ENCODE measurements around the gene REG3A.

DNA sequence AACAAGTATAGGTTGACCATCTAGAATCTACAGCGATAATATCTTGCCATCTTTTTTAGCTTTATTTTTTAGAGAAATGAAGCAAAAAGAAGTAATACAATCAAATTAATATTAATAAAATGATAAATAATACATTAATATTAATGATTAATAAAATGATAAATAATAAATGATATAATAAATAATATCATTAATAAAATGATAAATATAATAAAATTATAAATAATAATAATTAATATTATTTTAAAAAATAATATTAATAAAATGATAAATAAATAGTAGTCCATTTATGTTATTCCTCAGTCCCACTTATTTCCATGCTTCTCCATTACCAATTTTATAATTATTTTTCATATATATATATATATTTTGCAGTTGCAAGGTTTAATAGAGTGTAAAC, 3.2 kb upstream of the REG3A start:
- TF ChIP-seq NFXL1 (IDR thresholded peaks at IDR 0.05; ENCODE audit: borderline replicate concordance) (no peak), FOXM1 (IDR thresholded peaks at IDR 0.05; ENCODE audit: low read depth, low read length) (no peak), ZNF207 (IDR thresholded peaks at IDR 0.05; ENCODE audit: borderline replicate concordance) (no peak), TAF1 (IDR thresholded peaks at IDR 0.05; ENCODE audit: borderline replicate concordance, low read depth, low read length) (no peak), POLR2A (IDR thresholded peaks at IDR 0.05; ENCODE audit: low read depth, low read length) (no peak), NR2C1 (IDR thresholded peaks at IDR 0.05) (no peak), TCF12 (IDR thresholded peaks at IDR 0.05; ENCODE audit: low read depth, low read length) (no peak), NFYA (IDR thresholded peaks at IDR 0.05; ENCODE audit: borderline replicate concordance, low read depth, low read length) (no peak)
- TF ChIP-seq, protein P1, sequence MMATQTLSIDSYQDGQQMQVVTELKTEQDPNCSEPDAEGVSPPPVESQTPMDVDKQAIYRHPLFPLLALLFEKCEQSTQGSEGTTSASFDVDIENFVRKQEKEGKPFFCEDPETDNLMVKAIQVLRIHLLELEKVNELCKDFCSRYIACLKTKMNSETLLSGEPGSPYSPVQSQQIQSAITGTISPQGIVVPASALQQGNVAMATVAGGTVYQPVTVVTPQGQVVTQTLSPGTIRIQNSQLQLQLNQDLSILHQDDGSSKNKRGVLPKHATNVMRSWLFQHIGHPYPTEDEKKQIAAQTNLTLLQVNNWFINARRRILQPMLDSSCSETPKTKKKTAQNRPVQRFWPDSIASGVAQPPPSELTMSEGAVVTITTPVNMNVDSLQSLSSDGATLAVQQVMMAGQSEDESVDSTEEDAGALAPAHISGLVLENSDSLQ (IDR thresholded peaks at IDR 0.05): no peak
- TF ChIP-seq, protein P2, sequence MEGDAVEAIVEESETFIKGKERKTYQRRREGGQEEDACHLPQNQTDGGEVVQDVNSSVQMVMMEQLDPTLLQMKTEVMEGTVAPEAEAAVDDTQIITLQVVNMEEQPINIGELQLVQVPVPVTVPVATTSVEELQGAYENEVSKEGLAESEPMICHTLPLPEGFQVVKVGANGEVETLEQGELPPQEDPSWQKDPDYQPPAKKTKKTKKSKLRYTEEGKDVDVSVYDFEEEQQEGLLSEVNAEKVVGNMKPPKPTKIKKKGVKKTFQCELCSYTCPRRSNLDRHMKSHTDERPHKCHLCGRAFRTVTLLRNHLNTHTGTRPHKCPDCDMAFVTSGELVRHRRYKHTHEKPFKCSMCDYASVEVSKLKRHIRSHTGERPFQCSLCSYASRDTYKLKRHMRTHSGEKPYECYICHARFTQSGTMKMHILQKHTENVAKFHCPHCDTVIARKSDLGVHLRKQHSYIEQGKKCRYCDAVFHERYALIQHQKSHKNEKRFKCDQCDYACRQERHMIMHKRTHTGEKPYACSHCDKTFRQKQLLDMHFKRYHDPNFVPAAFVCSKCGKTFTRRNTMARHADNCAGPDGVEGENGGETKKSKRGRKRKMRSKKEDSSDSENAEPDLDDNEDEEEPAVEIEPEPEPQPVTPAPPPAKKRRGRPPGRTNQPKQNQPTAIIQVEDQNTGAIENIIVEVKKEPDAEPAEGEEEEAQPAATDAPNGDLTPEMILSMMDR (IDR thresholded peaks at IDR 0.05 in 2 of 3, conservative IDR thresholded peaks at IDR 0.05 in 1 of 3; ENCODE audit: control insufficient read depth in 2 of 3, extremely low read depth in 1 of 3, insufficient read depth in 1 of 3, low read depth in 3 of 3, low read length in 3 of 3): no peak
- TF ChIP-seq, protein P3, sequence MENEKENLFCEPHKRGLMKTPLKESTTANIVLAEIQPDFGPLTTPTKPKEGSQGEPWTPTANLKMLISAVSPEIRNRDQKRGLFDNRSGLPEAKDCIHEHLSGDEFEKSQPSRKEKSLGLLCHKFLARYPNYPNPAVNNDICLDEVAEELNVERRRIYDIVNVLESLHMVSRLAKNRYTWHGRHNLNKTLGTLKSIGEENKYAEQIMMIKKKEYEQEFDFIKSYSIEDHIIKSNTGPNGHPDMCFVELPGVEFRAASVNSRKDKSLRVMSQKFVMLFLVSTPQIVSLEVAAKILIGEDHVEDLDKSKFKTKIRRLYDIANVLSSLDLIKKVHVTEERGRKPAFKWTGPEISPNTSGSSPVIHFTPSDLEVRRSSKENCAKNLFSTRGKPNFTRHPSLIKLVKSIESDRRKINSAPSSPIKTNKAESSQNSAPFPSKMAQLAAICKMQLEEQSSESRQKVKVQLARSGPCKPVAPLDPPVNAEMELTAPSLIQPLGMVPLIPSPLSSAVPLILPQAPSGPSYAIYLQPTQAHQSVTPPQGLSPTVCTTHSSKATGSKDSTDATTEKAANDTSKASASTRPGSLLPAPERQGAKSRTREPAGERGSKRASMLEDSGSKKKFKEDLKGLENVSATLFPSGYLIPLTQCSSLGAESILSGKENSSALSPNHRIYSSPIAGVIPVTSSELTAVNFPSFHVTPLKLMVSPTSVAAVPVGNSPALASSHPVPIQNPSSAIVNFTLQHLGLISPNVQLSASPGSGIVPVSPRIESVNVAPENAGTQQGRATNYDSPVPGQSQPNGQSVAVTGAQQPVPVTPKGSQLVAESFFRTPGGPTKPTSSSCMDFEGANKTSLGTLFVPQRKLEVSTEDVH (IDR thresholded peaks at IDR 0.05; ENCODE audit: low read depth, partially characterized antibody): no peak
- TF ChIP-seq, protein P4, sequence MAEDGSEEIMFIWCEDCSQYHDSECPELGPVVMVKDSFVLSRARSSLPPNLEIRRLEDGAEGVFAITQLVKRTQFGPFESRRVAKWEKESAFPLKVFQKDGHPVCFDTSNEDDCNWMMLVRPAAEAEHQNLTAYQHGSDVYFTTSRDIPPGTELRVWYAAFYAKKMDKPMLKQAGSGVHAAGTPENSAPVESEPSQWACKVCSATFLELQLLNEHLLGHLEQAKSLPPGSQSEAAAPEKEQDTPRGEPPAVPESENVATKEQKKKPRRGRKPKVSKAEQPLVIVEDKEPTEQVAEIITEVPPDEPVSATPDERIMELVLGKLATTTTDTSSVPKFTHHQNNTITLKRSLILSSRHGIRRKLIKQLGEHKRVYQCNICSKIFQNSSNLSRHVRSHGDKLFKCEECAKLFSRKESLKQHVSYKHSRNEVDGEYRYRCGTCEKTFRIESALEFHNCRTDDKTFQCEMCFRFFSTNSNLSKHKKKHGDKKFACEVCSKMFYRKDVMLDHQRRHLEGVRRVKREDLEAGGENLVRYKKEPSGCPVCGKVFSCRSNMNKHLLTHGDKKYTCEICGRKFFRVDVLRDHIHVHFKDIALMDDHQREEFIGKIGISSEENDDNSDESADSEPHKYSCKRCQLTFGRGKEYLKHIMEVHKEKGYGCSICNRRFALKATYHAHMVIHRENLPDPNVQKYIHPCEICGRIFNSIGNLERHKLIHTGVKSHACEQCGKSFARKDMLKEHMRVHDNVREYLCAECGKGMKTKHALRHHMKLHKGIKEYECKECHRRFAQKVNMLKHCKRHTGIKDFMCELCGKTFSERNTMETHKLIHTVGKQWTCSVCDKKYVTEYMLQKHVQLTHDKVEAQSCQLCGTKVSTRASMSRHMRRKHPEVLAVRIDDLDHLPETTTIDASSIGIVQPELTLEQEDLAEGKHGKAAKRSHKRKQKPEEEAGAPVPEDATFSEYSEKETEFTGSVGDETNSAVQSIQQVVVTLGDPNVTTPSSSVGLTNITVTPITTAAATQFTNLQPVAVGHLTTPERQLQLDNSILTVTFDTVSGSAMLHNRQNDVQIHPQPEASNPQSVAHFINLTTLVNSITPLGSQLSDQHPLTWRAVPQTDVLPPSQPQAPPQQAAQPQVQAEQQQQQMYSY (CRISPR knock-in tag; IDR thresholded peaks at IDR 0.05): no peak
